ENCODE results near the gene EMC6. TPM values are rescaled to one million over a fixed set of nuclear protein-coding genes. Genes with fewer than 3 reads are reported as not detected.
A peak's percentile ranks its signal among the peaks of the same experiment; 100 is the strongest.

Gene EMC6
- total RNA-seq, 2 donors from 2014 or later = 12.7 to 31.8 TPM

- peak overlapping the region; percentile 71 to 79 for H3K27ac ChIP-seq
- 39% methylated on average over 22 of the region's 22 CpGs for WGBS
- peaks cover 0 to 6% of the 10 kb centered on the region in 2 donors for H3K36me3 ChIP-seq
- intact Hi-C loops (cut with DNase I) = no loop called here
- peak; percentile 62 for DNase-seq (ENCODE audit: low spot score)
- peak; percentile 37 for TF ChIP-seq POLR2AphosphoS5 (IDR thresholded peaks at IDR 0.05)
- TF ChIP-seq POLR2A (IDR thresholded peaks at IDR 0.05) = peak; percentile 22
- TF ChIP-seq, protein P1, sequence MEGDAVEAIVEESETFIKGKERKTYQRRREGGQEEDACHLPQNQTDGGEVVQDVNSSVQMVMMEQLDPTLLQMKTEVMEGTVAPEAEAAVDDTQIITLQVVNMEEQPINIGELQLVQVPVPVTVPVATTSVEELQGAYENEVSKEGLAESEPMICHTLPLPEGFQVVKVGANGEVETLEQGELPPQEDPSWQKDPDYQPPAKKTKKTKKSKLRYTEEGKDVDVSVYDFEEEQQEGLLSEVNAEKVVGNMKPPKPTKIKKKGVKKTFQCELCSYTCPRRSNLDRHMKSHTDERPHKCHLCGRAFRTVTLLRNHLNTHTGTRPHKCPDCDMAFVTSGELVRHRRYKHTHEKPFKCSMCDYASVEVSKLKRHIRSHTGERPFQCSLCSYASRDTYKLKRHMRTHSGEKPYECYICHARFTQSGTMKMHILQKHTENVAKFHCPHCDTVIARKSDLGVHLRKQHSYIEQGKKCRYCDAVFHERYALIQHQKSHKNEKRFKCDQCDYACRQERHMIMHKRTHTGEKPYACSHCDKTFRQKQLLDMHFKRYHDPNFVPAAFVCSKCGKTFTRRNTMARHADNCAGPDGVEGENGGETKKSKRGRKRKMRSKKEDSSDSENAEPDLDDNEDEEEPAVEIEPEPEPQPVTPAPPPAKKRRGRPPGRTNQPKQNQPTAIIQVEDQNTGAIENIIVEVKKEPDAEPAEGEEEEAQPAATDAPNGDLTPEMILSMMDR (IDR thresholded peaks at IDR 0.05) = peak in 1 of 4 experiments; percentile 12
- H3K27me3 ChIP-seq (replicated peaks; ENCODE audit: insufficient read depth) = no peaks in the 10 kb centered on the region
- no peak overlapping the region for H3K4me3 ChIP-seq
- no peaks in the 10 kb centered on the region for H3K9me3 ChIP-seq
- no peaks in the 10 kb centered on the region for H3K4me1 ChIP-seq (replicated peaks)
These were observed 9.0 kb upstream of the EMC6 start for GRCh38 chr17:3659541-3660111.

DNA sequence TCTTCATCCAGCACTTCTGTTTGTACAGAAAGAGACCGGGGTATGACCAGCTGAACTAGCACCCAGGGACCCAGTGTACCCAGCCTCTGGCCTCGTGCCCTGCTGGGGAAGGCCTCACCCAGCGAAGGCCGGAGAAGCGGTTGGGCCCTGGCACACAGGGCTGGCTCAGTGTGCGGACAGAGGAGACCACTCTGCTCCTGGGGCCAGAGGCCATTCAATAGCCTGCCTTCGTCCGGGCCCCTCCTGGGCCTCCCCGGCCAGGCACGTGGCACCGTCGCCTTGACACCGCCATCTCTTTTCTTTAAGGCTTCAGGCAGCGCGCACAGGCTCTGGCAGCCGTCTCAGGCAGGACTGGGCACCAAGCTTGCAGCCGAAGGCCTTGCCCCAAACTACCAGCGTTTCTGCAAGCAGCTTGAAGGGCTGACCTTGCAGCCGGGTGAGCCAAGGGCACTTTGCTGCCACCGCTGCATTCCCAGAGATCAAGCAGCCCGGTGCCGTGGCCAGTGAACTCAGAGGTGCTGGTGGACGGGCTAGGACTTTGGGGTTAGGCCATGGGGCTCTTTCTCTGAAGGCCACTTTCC, 8.2 kb upstream of the EMC6 start:
- intact Hi-C loops (cut with DNase I) = no loop called here
- Histone ChIP-seq H3K4me3 (no peak overlapping the region), H3K4me1 (replicated peaks) (no peaks in the 10 kb centered on the region), H3K36me3 (peaks cover 0 to 6% of the 10 kb centered on the region in 2 donors), H3K27me3 (replicated peaks; ENCODE audit: insufficient read depth) (no peaks in the 10 kb centered on the region), H3K9me3 (no peaks in the 10 kb centered on the region), H3K27ac (peak overlapping the region; percentile 71 to 79)
- peak; percentile 47 for DNase-seq (ENCODE audit: low spot score)
- TF ChIP-seq, protein P1 (IDR thresholded peaks at IDR 0.05) = no peak
- TF ChIP-seq POLR2AphosphoS5 (IDR thresholded peaks at IDR 0.05) (peak; percentile 1), POLR2A (IDR thresholded peaks at IDR 0.05) (no peak)
- WGBS = 77% methylated on average over 22 of the region's 23 CpGs

DNA sequence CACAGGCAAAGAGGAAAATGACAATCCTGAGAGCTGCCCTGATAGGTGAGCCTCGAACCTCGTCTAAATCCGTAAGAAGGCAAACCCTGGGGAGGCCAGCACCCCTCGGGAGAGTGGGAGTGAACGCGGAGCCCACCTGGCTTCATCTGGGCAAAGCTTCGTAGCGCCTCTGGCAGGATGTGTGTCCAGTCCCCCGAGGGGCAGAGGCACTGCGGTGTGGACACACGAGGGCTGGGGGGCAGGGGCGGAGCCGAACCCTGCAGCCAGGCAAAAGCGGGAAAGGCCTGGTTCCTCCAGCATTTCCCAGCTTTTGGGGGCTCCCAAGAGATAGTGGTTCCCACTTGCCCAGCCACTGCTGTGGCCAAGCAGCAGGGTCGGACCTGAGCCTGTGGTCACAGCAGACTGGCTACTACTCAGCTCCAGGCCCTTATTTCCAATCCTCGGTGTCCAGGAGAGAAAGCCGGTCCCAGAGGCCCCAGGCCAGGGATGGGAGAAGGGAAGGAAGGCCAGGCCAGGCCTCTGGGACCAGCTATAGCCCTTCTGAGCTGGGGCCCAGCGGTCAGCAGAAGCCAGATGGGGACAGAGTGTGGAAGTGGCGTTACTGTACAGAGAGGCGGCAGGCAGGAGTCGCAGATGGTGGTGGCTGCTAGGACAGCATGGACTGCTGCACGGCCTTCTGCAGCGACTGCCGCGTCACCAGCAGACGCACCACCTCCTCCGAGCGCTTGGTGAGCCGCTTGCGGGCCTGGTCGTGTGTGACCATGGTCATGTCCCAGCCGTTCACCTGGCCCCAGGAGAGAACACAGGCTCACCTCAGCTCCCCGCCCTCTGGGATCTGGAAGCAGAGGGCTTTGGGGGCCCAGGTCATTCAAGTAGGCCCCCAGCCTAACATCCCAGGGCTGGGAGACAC, 5.3 kb upstream of the EMC6 start:
- intact Hi-C loops (cut with DNase I) = no loop called here
- Histone ChIP-seq H3K9me3 (no peaks in the 10 kb centered on the region), H3K27me3 (replicated peaks; ENCODE audit: insufficient read depth) (no peaks in the 10 kb centered on the region), H3K27ac (no peak overlapping the region), H3K36me3 (peaks cover 0 to 6% of the 10 kb centered on the region in 2 donors), H3K4me1 (replicated peaks) (peaks cover 13% of the 10 kb centered on the region), H3K4me3 (no peak overlapping the region)
- TF ChIP-seq, protein P1 (IDR thresholded peaks at IDR 0.05) = no peak
- TF ChIP-seq POLR2AphosphoS5 (IDR thresholded peaks at IDR 0.05) (no peak), POLR2A (IDR thresholded peaks at IDR 0.05) (no peak)
- DNase-seq (ENCODE audit: low spot score) = no peak
- 86% methylated on average over 23 of the region's 33 CpGs for WGBS

GRCh38 chr17:3665834-3666233, 2.8 kb upstream of the EMC6 start:
- no peak overlapping the region for H3K4me3 ChIP-seq
- H3K9me3 ChIP-seq = no peaks in the 10 kb centered on the region
- intact Hi-C loops (cut with DNase I) = no loop called here
- WGBS = 54% methylated on average over 5 of the region's 5 CpGs
- H3K27me3 ChIP-seq (replicated peaks; ENCODE audit: insufficient read depth) = no peaks in the 10 kb centered on the region
- TF ChIP-seq, protein P1 (IDR thresholded peaks at IDR 0.05) = no peak
- TF ChIP-seq POLR2A (IDR thresholded peaks at IDR 0.05) = no peak
- TF ChIP-seq POLR2AphosphoS5 (IDR thresholded peaks at IDR 0.05) = no peak
- H3K27ac ChIP-seq = peak overlapping the region; percentile 30 to 36
- H3K36me3 ChIP-seq = peaks cover 0 to 6% of the 10 kb centered on the region in 2 donors
- H3K4me1 ChIP-seq (replicated peaks) = peaks cover 13% of the 10 kb centered on the region
- DNase-seq (ENCODE audit: low spot score) = no peak
